Measurements from ENCODE around the gene STK10.
A peak's percentile ranks its signal among the peaks of the same experiment; 100 is the strongest.
"Not testable (repeated sequence)": the region's sequence is repeated elsewhere in the genome, so short reads cannot be mapped to it uniquely, and the experiment has no call there.

The STK10 gene

DNA sequence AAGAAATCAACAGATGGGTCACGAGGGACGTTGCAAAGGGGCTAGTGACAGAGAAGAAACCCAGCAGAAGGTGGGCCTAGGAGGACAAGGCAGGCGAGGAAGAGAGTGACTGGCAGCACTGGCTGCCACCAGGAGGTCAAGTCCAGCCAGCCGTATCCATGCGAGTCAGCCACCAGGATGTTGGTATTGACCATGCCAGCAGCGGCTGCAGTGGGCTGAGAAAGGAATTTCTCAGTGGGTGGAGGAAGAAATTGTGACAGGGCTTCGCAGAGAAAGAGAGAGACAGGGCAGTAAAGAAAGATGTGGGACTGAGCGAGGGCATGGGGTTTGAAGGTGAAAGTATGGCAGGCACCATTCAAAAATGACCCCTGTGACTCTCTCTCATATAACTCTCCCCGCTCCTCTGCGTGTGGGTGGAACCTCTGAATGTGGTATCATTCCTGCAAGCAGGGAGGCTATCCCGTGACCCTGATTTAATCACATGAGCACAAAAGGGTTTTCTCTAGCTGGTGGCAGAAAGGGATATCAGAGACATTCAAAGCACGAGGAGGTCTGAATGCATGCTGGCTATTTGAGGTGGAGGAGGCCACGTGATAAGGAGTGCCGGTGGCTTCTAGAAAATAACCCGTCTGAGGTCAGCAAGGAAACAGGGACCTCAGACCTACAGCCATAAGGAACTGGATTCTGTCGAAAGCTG is 136.2 kb downstream of the STK10 start:
- no peak for DNase-seq (ENCODE audit: low read depth)

- DNase-seq (ENCODE audit: low read depth), result no peak
These were observed 137.9 kb downstream of the STK10 start for GRCh38 chr5:172050080-172050479.

GRCh38 chr5:172049226-172049796 is 138.7 kb downstream of the STK10 start:
- DNase-seq (ENCODE audit: low read depth), result no peak

GRCh38 chr5:172048539-172049101 is 139.4 kb downstream of the STK10 start:
- DNase-seq (ENCODE audit: low read depth), result no peak

- DNase-seq (ENCODE audit: low read depth), result no peak
These were observed 139.9 kb downstream of the STK10 start for GRCh38 chr5:172048170-172048422.

- DNase-seq (ENCODE audit: low read depth), result no peak
These were observed 141.4 kb downstream of the STK10 start for GRCh38 chr5:172046593-172046992.

GRCh38 chr5:172045315-172045632 is 142.8 kb downstream of the STK10 start:
- DNase-seq (ENCODE audit: low read depth), result no peak

DNA sequence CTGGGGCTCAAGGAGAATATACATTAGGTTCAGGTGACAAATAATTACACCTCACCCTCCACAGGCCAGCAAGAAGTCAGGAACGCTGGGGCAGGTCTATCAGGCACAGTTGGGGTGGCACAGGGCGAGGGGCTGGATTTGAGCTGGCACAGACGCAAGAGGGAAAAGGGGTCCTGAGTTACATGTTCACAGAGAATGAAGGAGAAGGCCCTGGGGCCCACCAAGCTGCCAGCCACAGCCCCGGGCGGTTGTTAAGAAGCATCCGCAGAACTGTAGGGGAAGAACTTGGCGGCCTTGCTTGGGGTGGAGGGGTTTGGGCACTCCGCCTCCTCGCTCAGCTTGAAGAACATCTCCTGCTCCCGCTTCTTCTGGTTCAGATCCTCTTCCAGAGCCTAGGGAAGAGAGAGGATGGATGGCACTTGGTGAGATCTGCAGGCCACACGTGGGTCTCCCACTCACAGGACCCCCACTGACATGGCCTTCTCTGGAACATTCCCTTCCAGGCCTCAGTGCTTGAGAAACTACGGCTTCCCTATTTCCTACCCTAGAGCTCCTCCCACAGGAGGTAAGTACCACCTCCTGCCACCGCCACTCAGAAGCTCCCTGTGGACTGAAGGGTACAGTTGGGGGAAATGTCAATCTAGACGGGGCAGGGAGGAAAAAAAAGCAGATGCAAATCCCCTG is 143.3 kb downstream of the STK10 start:
- no peak for DNase-seq (ENCODE audit: low read depth)

DNA sequence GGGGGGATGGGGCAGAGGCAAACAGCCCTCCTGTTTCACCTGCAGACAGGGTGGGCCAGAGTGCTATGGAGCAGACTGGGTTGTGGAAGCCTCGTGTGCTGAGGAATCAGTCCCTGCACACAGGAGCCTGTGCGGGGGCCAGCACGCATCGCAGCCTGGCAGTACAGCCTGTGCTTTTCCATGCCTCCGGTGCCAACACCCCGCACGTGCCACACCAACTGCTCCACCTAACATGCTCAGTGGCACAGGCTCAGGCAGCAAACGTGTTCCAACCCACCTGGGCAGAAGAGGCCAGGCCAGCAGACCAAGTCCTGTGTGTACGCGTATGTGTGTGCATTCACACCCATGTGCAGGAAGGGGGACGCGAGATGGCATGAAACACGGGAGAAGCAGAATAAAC is 144.2 kb downstream of the STK10 start:
- DNase-seq (ENCODE audit: low read depth), result no peak

- no peak for DNase-seq (ENCODE audit: low read depth)
These were observed 145.8 kb downstream of the STK10 start for GRCh38 chr5:172042183-172042582.

DNA sequence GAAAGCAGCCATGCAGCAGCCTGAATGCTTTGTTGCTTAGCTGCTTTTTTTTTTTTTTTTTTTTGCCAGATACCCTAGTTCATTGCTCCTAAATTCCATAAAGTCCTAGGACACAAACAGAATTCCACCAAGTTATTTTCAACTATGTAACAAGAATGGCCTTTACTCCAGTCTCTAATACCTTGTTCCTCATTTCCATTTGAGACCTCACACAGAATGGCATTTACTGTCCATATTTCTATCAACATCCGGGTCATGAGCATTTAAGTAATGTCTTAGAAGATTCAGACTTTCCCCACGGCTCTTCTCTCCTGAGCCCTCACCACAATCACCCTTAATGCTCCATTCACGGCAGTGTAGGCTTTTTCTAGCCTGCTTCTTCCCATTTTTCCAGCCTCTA is 149.9 kb downstream of the STK10 start:
- no peak for DNase-seq (ENCODE audit: low read depth)

DNA sequence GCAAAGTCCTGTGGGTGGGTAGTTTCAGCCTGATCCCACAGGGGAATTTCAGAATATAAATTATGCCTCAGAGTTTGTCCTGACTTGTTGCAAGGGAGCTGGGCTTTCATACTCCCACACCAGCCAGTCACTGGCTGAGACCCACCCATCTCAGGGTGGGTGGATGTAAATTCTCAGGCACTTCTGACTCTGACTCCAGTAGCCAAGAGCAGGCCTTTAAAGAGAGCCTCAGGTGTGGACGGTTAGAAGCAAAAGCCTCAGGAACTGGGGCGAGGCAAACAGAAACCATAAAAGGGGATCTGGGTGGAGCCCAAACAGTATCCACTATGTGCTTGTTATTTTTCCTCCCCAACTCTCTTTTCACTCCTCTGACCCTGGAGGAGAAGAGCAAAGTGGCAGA is 153.0 kb downstream of the STK10 start:
- DNase-seq (ENCODE audit: low read depth), result peak; percentile 4

DNA sequence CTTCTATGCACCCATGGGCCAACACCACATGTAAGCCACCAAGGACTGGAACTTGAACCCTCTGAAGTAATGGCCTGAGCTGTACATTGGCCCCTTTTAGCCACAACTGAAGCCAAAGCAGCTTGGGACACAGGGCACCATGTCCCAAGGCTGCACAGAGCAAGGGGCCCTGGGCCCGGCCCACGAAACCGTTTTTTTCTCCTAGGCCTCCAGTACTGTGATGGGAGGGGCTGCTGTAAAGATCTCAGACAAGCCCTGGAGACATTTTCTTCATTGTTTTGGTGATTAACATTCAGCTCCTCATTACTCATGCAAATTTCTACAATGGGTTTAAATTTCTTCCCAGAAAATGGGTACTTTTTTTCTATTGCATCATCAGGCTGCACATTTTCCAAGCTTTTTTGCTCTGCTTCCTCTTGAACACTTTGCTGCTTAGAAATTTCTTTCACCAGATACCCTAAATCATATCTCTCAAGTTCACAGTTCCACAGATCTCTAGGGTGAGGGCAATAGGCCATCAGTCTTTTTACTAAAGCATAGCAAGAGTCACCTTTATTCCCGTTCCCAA is 156.0 kb downstream of the STK10 start:
- DNase-seq (ENCODE audit: low read depth), result no peak

DNA sequence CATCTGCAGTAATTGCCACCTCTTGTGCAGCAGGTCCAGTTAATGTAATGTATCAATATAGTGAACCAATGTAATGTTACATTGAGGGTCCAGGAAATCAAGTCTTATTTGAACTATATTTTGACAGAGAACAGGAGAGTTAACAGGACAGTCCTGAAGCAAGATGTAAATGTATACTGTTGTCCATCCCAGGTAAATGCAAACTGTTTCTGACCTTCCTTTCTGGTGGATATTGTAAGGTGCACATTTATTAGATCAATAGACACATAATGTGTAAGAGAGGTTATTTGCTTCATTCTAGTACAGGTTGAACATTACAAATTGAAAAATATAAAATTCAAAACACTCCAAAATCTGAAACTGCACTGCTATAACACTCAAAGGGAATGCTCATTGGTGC is 158.1 kb downstream of the STK10 start:
- no peak for DNase-seq (ENCODE audit: low read depth)

DNA sequence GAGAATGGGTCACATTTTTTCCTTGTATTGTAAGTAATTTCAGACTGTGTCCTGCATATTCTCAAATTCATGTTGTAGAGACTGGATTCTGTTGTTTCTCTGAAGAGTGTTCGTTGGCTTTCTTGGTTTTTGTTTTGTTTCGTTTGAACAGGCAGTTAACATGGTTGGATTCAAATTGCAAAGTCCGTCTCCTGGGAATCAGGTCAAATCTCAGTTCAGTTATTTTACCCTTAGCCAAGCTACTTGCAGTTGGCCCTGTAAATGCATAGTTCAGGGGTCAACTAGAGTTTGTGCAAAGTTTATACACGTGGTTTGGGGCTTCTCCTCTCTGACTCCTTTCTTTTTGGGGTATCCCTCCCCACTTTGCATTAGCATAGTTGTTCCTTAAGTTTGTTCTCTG is 159.9 kb downstream of the STK10 start:
- no peak for DNase-seq (ENCODE audit: low read depth)

DNA sequence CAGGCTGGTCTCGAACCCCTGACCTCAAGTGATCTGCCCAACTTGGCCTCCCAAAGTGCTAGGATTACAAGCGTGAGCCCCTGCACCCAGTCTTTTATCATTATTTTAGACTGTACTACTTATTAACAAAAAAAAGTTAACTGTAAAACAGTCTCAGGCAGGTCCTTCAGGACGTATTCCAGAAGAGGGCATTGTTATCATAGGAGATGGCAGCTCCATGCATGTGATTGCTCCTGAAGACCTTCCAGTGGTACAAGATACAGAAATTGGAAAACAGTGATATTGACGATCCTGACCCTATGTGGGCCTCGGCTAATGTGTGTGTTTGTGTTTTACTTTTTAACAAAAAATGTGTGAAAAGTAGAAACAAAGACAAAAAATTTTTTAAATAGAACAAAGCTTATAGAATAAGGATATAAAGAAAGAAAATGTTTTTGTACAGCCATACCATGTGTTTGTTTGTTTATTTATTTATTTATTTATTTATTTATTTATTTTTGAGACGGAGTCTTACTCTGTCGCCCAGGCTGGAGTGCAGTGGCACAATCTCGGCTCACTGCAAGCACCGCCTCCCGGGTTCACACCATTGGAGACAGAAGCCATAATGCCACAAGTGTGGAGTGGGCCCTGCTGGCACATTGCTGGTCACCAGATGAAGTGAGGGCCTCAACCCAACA is 167.8 kb downstream of the STK10 start:
- not testable (repeated sequence) for DNase-seq (ENCODE audit: low read depth)

- no peak for DNase-seq (ENCODE audit: low read depth)
These were observed 172.7 kb downstream of the STK10 start for GRCh38 chr5:172015346-172015745.

- no peak for DNase-seq (ENCODE audit: low read depth)
These were observed 177.7 kb downstream of the STK10 start for GRCh38 chr5:172010278-172010677.

DNA sequence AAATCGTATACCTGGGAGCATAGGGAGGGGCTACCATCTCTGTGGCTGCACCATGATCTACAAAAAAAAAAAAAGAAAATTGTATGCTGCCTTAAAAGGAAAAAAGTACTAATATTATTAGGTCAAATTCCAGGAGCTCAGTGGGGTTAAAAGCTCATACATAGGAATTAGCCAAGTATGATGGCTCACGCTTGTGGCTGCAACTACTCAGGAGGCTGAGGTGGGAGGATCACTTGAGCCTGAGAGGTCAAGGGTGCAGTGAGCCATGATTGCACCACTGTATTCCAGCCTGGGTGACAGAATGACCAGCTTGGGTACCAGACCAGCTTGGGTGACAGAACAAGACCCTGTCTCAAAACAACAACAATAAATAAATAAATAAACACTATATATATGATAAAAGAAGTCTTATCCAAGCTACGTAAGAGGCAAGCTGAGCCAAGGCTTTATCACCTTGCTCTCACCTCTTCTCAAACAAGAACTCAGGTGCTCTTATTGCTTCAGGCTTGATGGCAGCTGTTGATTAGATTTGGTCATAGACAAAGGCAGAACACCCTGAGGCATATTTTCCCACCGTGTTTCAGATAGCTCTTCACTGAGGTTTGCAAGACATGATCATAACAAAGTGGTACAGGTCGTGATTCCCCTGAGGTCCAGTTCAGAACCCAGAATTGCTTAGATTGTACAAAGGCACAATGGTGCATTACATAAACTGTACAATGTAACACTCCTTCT is 178.3 kb downstream of the STK10 start:
- DNase-seq (ENCODE audit: low read depth), result no peak

DNA sequence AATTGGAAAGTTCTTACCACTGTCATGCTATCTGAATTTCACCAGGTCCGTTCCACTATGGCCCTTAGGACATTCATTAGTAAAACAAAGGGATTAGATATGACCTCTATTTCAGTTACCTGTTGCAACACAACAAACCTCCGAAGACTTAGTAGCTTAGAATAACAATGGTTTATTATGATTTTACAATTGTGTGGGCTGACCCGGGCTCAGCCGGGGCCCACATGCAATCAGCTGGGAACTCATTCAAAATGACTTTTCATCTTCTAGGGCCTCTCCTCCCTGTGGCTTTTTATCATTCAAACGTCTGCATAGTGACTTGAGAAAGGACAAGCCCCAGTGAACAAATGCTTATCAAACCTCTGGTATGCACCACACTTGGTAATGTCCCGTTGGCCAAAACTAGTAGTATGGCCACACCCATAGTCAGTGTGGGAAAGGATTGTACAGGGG is 179.3 kb downstream of the STK10 start:
- DNase-seq (ENCODE audit: low read depth), result no peak

- DNase-seq (ENCODE audit: low read depth), result no peak
These were observed 179.9 kb downstream of the STK10 start for GRCh38 chr5:172008111-172008455.

All from activated T-cell treated with anti-CD3 and anti-CD28 coated beads for 24 hours (primary cell).